GM12878 (cell line): ENCODE data around the gene WWOX. TPM values are rescaled to one million over a fixed set of nuclear protein-coding genes. Genes with fewer than 3 reads are reported as not detected.

ENCODE experiments used
- ATAC-seq: fragments of 200-7000 bp; cut with Tn5 transposase; 3 replicates; pipeline ENCODE4 v1.9.1; 2020; ENCODE audit warnings: mild to moderate bottlenecking, moderate library complexity
- BruUV-seq: library from RNA; stranded (reverse); fragments of 400-500 nt; replicated peaks from 2 replicates; lab custom pipeline; 2021; lab: Mats Ljungman, UMichigan
- CTCF ChIA-PET: fragments of 300-600 bp; sonication (Branson Sonifier 250); formaldehyde crosslinking; extraction: SDS; loops from one replicate; lab custom pipeline; 2021; ENCODE audit warnings: inconsistent platforms; lab: Yijun Ruan, JAX
- POLR2A ChIA-PET: fragments of 350-600 bp; formaldehyde crosslinking; extraction: SDS; loops from one replicate; lab custom pipeline; 2021; ENCODE audit warnings: inconsistent platforms; lab: Charles Lee
- RAD21 ChIA-PET: fragments of 300-600 bp; sonication (Branson Sonifier 250); formaldehyde crosslinking; loops from one replicate; lab custom pipeline; 2023; ENCODE audit warnings: antibody characterized with exemption; ENCODE audit not compliant: unreplicated experiment; lab: Charles Lee
- SMC1A ChIA-PET: fragments of 300-600 bp; sonication (Branson Sonifier 250); formaldehyde crosslinking; loops from one replicate; lab custom pipeline; 2023; ENCODE audit not compliant: unreplicated experiment, uncharacterized antibody; lab: Charles Lee
- DNase-seq: peaks from one replicate; pipeline ENCODE4 v3.0.0-alpha.2; 2011; ENCODE audit warnings: low read depth, low spot score
- FAIRE-seq: peaks from 3 replicates; lab custom pipeline; 2011; peaks lifted over from hg19 to GRCh38; lab: Jason Lieb, UNC
- H2AFZ ChIP-seq: 2 replicates; pipeline ENCODE4 v1.6.0; 2011; ENCODE audit warnings: low read depth, low read length, control low read depth; ENCODE audit not compliant: control insufficient read depth
- H3K27ac ChIP-seq: 2 replicates; pipeline ENCODE4 v1.5.1; 2011; ENCODE audit warnings: control low read depth; ENCODE audit not compliant: control insufficient read depth, insufficient read depth
- H3K27me3 ChIP-seq, 2 experiments: replicated peaks in 1 of 2; 2 replicates each; pipeline versions ENCODE4 v1.6.0 to v1.6.1; 2011; ENCODE audit warnings: low read length in 1 of 2; ENCODE audit not compliant: control insufficient read depth in 2 of 2, insufficient read depth in 2 of 2
- H3K36me3 ChIP-seq, 2 experiments: 2 replicates each; pipeline ENCODE4 v1.5.1; 2011; ENCODE audit warnings: low read length in 1 of 2; ENCODE audit not compliant: control insufficient read depth in 2 of 2, insufficient read depth in 2 of 2
- H3K4me1 ChIP-seq: 2 replicates; pipeline ENCODE4 v1.6.1; 2011; ENCODE audit warnings: mild to moderate bottlenecking, low read length, moderate library complexity, mixed read lengths; ENCODE audit not compliant: control insufficient read depth, insufficient read depth
- H3K4me2 ChIP-seq: 2 replicates; pipeline ENCODE4 v1.6.0; 2011; ENCODE audit warnings: control low read depth; ENCODE audit not compliant: control insufficient read depth, insufficient read depth
- H3K4me3 ChIP-seq: fragments of 200-600 bp; sonication (generic); 2 replicates; pipeline ENCODE4 v1.5.1; 2016
- H3K79me2 ChIP-seq: 2 replicates; pipeline ENCODE4 v1.6.0; 2011; ENCODE audit warnings: low read length; ENCODE audit not compliant: control insufficient read depth, insufficient read depth
- H3K9ac ChIP-seq: 2 replicates; pipeline ENCODE4 v1.8.0; 2011; ENCODE audit warnings: low read length, control low read depth, mixed read lengths; ENCODE audit not compliant: control insufficient read depth, insufficient read depth
- H3K9me3 ChIP-seq: replicated peaks from 3 replicates; pipeline ENCODE4 v1.5.1; 2011; ENCODE audit warnings: mild to moderate bottlenecking, low read length; ENCODE audit not compliant: control insufficient read depth, insufficient read depth
- H4K20me1 ChIP-seq: 2 replicates; pipeline ENCODE4 v1.6.0; 2011; ENCODE audit not compliant: control insufficient read depth, insufficient read depth
- CBFB ChIP-seq: IDR thresholded peaks from 2 replicates; pipeline ENCODE4 v1.6.1; 2016; ENCODE audit warnings: antibody characterized with exemption, low read depth
- CBX5 ChIP-seq: sonication (generic); IDR thresholded peaks from 2 replicates; pipeline ENCODE4 v1.6.1; 2016; ENCODE audit warnings: low read depth, moderate library complexity, mild to moderate bottlenecking, inconsistent platforms
- CHD2 ChIP-seq: IDR thresholded peaks from 2 replicates; pipeline ENCODE4 v1.6.1; 2011; ENCODE audit warnings: low read depth, low read length, improper control_type of control experiment, borderline replicate concordance
- E4F1 ChIP-seq: fragments of 450-650 bp; IDR thresholded peaks from 2 replicates; pipeline ENCODE4 v1.6.1; 2018; ENCODE audit warnings: borderline replicate concordance, mild to moderate bottlenecking; ENCODE audit not compliant: partially characterized antibody
- JUND ChIP-seq: IDR thresholded peaks from 2 replicates; pipeline ENCODE4 v1.6.1; 2012; ENCODE audit warnings: low read depth, mild to moderate bottlenecking, low read length, improper control_type of control experiment, moderate library complexity
- MEF2A ChIP-seq: IDR thresholded peaks from 2 replicates; pipeline ENCODE4 v1.6.1; 2011; ENCODE audit warnings: low read depth, mild to moderate bottlenecking, low read length, moderate library complexity; ENCODE audit not compliant: insufficient read depth
- MYB ChIP-seq: fragments of 150-350 bp; IDR thresholded peaks from 2 replicates; pipeline ENCODE4 v1.6.1; 2014; ENCODE audit warnings: mild to moderate bottlenecking, low read depth, low read length, borderline replicate concordance
- MYC ChIP-seq: IDR thresholded peaks from 2 replicates; pipeline ENCODE4 v1.6.1; 2011; ENCODE audit warnings: mild to moderate bottlenecking, low read length, moderate library complexity, inconsistent platforms; ENCODE audit not compliant: insufficient read depth, insufficient replicate concordance, insufficient read length, severe bottlenecking
- POU2F2 ChIP-seq: IDR thresholded peaks from 3 replicates; pipeline ENCODE4 v1.6.1; 2011; ENCODE audit warnings: low read depth, mild to moderate bottlenecking, low read length, borderline replicate concordance
- SRF ChIP-seq, 2 experiments: IDR thresholded peaks; 2 replicates each; pipeline ENCODE4 v1.6.1; 2011; ENCODE audit warnings: low read depth in 2 of 2, low read length in 2 of 2, mild to moderate bottlenecking in 1 of 2, moderate library complexity in 1 of 2
- TAF1 ChIP-seq: IDR thresholded peaks from 2 replicates; pipeline ENCODE4 v1.6.1; 2011; ENCODE audit warnings: mild to moderate bottlenecking, low read depth, low read length, borderline replicate concordance
- TARDBP ChIP-seq: IDR thresholded peaks from 2 replicates; pipeline ENCODE4 v1.6.1; 2016; ENCODE audit warnings: borderline replicate concordance
- USF2 ChIP-seq: IDR thresholded peaks from 2 replicates; pipeline ENCODE4 v1.6.1; 2011; ENCODE audit warnings: low read depth, low read length, improper control_type of control experiment, borderline replicate concordance
- YBX1 ChIP-seq: fragments of 450-650 bp; IDR thresholded peaks from 2 replicates; pipeline ENCODE4 v1.6.1; 2016; ENCODE audit warnings: antibody characterized with exemption
- ZNF274 ChIP-seq: IDR thresholded peaks from one replicate; pipeline ENCODE4 v1.8.0; 2011; ENCODE audit not compliant: insufficient read length, insufficient read depth
- WGBS: methylation state at CpG from one replicate; pipeline ENCODE4 v1.1.6; 2016; ENCODE audit warnings: low lambda C conversion rate; ENCODE audit not compliant: insufficient replicate concordance, insufficient coverage; ENCODE audit errors: missing lambda C conversion rate; 5-methylcytosine and 5-hydroxymethylcytosine counted together
- in situ Hi-C: fragments of 300-500 bp; cut with MboI; formaldehyde crosslinking; loops from 9 replicates; pipeline ENCODE4 v1.14.3; 2018; ENCODE audit warnings: mixed read lengths
- intact Hi-C: fragments of 100-400 bp; cut with micrococcal nuclease; formaldehyde crosslinking; loops from one replicate; pipeline ENCODE4 v1.14.2; 2022; ENCODE audit not compliant: unreplicated experiment
- polyA plus RNA-seq, 11 experiments: library from polyadenylated mRNA; depleted of rRNA in 4 of 11; unstranded in 6 of 11; stranded (reverse) in 5 of 11; fragments of >200 nt; fragmentation: Nextera tagmentation in 4 of 11; fragmentation: Illumina TruSeq in 1 of 11; extraction: Ambion mirVana in 4 of 11; extraction: Trizol in 1 of 11; gene quantifications; 1 replicate in 1 of 11; 2 replicates in 10 of 11; pipeline versions ENCODE4 v1.2.1 to v1.2.3, GENCODE V29; 2011 to 2016; ENCODE audit warnings: inconsistent platforms in 2 of 11, missing spikeins in 2 of 11, low read depth in 1 of 11
- total RNA-seq, 4 experiments: library from RNA; depleted of rRNA in 3 of 4; stranded (reverse); fragments of >200 nt in 3 of 4; fragmentation: Illumina TruSeq in 1 of 4; extraction: Trizol in 1 of 4; gene quantifications; 2 replicates each; pipeline versions ENCODE4 v1.2.1 to v1.2.3, GENCODE V29; 2013 to 2021

WWOX gene
- total and polyA plus RNA-seq, 10 of the 15 experiments (the other 5 are each of a cell fraction or from before 2014, with no cell fraction given) = 2.8 to 24.4 (median 17.8) TPM

- no TSS peak for BruUV-seq
- intact Hi-C loops = no loop called here
These were observed 122.4 kb downstream of the WWOX start for GRCh38 chr16:78221892-78222291.

More at GRCh38 chr16:78221892-78222291, 122.4 kb downstream of the WWOX start:
- Histone ChIP-seq H3K27ac (no peak overlapping the region), H3K9me3 (no peaks in the 10 kb centered on the region), H3K36me3 (no peaks in the 10 kb centered on the region), H3K9ac (no peak overlapping the region), H3K27me3 (no peaks in the 10 kb centered on the region), H3K4me1 (no peaks in the 10 kb centered on the region), H4K20me1 (no peaks in the 10 kb centered on the region), H3K4me3 (no peak overlapping the region), H3K79me2 (no peaks in the 10 kb centered on the region), H2AFZ (no peak overlapping the region), H3K4me2 (no peak overlapping the region)
- DNase-seq (no peak), FAIRE-seq (no peak), ATAC-seq (no peak)
- ChIA-PET POLR2A (no interaction called here), CTCF (no interaction called here), SMC1A (no interaction called here), RAD21 (no interaction called here)
- 72% methylated on average over 6 of the region's 6 CpGs for WGBS
- TF ChIP-seq CBFB (no peak), ZNF274 (no peak), TARDBP (no peak), TAF1 (no peak), USF2 (no peak), YBX1 (no peak), MYB (no peak), MYC (no peak), POU2F2 (no peak), CBX5 (no peak), JUND (no peak), CHD2 (no peak), MEF2A (no peak), SRF (IDR thresholded peaks at IDR 0.05; ENCODE audit: low read depth in 2 of 2, low read length in 2 of 2) (no peak), E4F1 (no peak)
- in situ Hi-C loops = no loop called here
